HEK293 (cell line): ENCODE results near the gene BLACAT1.
A peak's percentile ranks its signal among the peaks of the same experiment; 100 is the strongest.

Experiments used
- CTCF ChIA-PET: fragments of 350-600 bp; formaldehyde crosslinking; extraction: SDS; loops from one replicate; lab custom pipeline; 2021; ENCODE audit warnings: antibody characterized with exemption; lab: Yijun Ruan, JAX
- POLR2A ChIA-PET: fragments of 300-600 bp; formaldehyde crosslinking; extraction: SDS; loops from one replicate; lab custom pipeline; 2020; ENCODE audit warnings: antibody characterized with exemption, inconsistent platforms; lab: Yijun Ruan, JAX
- H3K27ac ChIP-seq: fragments of 200-500 bp; sonication (Bioruptor generic); 2 replicates; pipeline ENCODE4 v1.5.1; 2014; ENCODE audit warnings: low read depth, low read length, control low read depth, inconsistent platforms; ENCODE audit errors: extremely low read depth
- H3K36me3 ChIP-seq, 2 experiments: fragments of 200-500 bp in 1 of 2; sonication (Bioruptor generic) in 1 of 2; 1 replicate in 1 of 2; 2 replicates in 1 of 2; pipeline ENCODE4 v1.5.1; 2014 to 2017; ENCODE audit warnings: inconsistent platforms in 2 of 2, low read length in 2 of 2; ENCODE audit not compliant: control insufficient read depth in 2 of 2, insufficient read depth in 1 of 2
- H3K4me1 ChIP-seq: fragments of 200-500 bp; sonication (Bioruptor generic); 2 replicates; pipeline ENCODE4 v1.5.1; 2014; ENCODE audit warnings: mild to moderate bottlenecking, low read length, inconsistent platforms; ENCODE audit not compliant: control insufficient read depth, insufficient read depth
- H3K4me3 ChIP-seq: 2 replicates; pipeline ENCODE4 v1.5.1; 2011; ENCODE audit warnings: low read depth, mild to moderate bottlenecking, control low read depth, low read length, moderate library complexity
- H3K9me3 ChIP-seq: fragments of 200-500 bp; sonication (Bioruptor generic); 2 replicates; pipeline ENCODE4 v1.5.1; 2014; ENCODE audit warnings: low read depth, low read length, inconsistent platforms; ENCODE audit not compliant: control insufficient read depth, insufficient read depth
- OVOL3 ChIP-seq: fragments of 450-650 bp; formaldehyde crosslinking; IDR thresholded peaks from 2 replicates; pipeline ENCODE4 v1.5.1; 2016; ENCODE audit warnings: missing biosample characterization, missing genetic modification characterization
- PRDM4 ChIP-seq: fragments of 450-650 bp; formaldehyde crosslinking; IDR thresholded peaks from 2 replicates; pipeline ENCODE4 v1.5.1; 2017; ENCODE audit warnings: missing biosample characterization, missing genetic modification characterization
- ZFHX2 ChIP-seq: fragments of 450-650 bp; formaldehyde crosslinking; conservative IDR thresholded peaks from 2 replicates; pipeline ENCODE4 v1.5.1; 2016; ENCODE audit warnings: missing biosample characterization, missing genetic modification characterization
- ZNF10 ChIP-seq: fragments of 450-650 bp; formaldehyde crosslinking; IDR thresholded peaks from 2 replicates; pipeline ENCODE4 v1.5.1; 2017; ENCODE audit warnings: missing biosample characterization, missing genetic modification characterization
- ZNF174 ChIP-seq: fragments of 450-650 bp; formaldehyde crosslinking; IDR thresholded peaks from 2 replicates; pipeline ENCODE4 v1.5.0; 2017; ENCODE audit warnings: missing biosample characterization, mild to moderate bottlenecking, missing genetic modification characterization
- ZNF2 ChIP-seq: fragments of 450-650 bp; formaldehyde crosslinking; IDR thresholded peaks from 2 replicates; pipeline ENCODE4 v1.5.1; 2016; ENCODE audit warnings: missing biosample characterization, missing genetic modification characterization
- ZNF221 ChIP-seq: fragments of 450-650 bp; formaldehyde crosslinking; IDR thresholded peaks from 2 replicates; pipeline ENCODE4 v1.5.1; 2017; ENCODE audit warnings: missing biosample characterization, missing genetic modification characterization, borderline replicate concordance
- ZNF23 ChIP-seq: fragments of 450-650 bp; formaldehyde crosslinking; IDR thresholded peaks from 2 replicates; pipeline ENCODE4 v1.5.1; 2016; ENCODE audit warnings: missing biosample characterization, missing genetic modification characterization, borderline replicate concordance
- ZNF274 ChIP-seq, 2 experiments: fragments of 200-500 bp in 1 of 2; fragments of 450-650 bp in 1 of 2; sonication (Bioruptor generic) in 1 of 2; formaldehyde crosslinking in 1 of 2; IDR thresholded peaks; 2 replicates each; pipeline versions ENCODE4 v1.5.1 to v1.6.1; 2014 to 2016; ENCODE audit warnings: borderline replicate concordance in 1 of 2, inconsistent platforms in 1 of 2, low read length in 1 of 2, missing biosample characterization in 1 of 2, missing genetic modification characterization in 1 of 2
- ZNF513 ChIP-seq: fragments of 450-650 bp; IDR thresholded peaks from 2 replicates; pipeline ENCODE4 v1.5.1; 2018; ENCODE audit warnings: missing biosample characterization, missing genetic modification characterization
- ZNF621 ChIP-seq: fragments of 450-650 bp; formaldehyde crosslinking; IDR thresholded peaks from 2 replicates; pipeline ENCODE4 v1.5.1; 2017; ENCODE audit warnings: missing biosample characterization, missing genetic modification characterization
- ZNF626 ChIP-seq: fragments of 450-650 bp; sonication (Bioruptor Pico); formaldehyde crosslinking; IDR thresholded peaks from 2 replicates; pipeline ENCODE4 v1.5.1; 2018; ENCODE audit warnings: missing biosample characterization, missing genetic modification characterization, inconsistent platforms
- ZNF747 ChIP-seq: fragments of 450-650 bp; formaldehyde crosslinking; IDR thresholded peaks from 2 replicates; pipeline ENCODE4 v1.5.1; 2016; ENCODE audit warnings: missing biosample characterization, missing genetic modification characterization
- ZNF791 ChIP-seq: fragments of 450-650 bp; formaldehyde crosslinking; IDR thresholded peaks from 2 replicates; pipeline ENCODE4 v1.5.1; 2016; ENCODE audit warnings: missing biosample characterization, missing genetic modification characterization
- ZSCAN18 ChIP-seq: fragments of 450-650 bp; formaldehyde crosslinking; IDR thresholded peaks from 2 replicates; pipeline ENCODE4 v1.5.1; 2016; ENCODE audit warnings: missing biosample characterization, missing genetic modification characterization
- TF ChIP-seq, protein P1 (sequence below): fragments of 450-650 bp; formaldehyde crosslinking; IDR thresholded peaks from 2 replicates; pipeline ENCODE4; 2016; ENCODE audit warnings: missing biosample characterization, missing genetic modification characterization

The BLACAT1 gene

DNA sequence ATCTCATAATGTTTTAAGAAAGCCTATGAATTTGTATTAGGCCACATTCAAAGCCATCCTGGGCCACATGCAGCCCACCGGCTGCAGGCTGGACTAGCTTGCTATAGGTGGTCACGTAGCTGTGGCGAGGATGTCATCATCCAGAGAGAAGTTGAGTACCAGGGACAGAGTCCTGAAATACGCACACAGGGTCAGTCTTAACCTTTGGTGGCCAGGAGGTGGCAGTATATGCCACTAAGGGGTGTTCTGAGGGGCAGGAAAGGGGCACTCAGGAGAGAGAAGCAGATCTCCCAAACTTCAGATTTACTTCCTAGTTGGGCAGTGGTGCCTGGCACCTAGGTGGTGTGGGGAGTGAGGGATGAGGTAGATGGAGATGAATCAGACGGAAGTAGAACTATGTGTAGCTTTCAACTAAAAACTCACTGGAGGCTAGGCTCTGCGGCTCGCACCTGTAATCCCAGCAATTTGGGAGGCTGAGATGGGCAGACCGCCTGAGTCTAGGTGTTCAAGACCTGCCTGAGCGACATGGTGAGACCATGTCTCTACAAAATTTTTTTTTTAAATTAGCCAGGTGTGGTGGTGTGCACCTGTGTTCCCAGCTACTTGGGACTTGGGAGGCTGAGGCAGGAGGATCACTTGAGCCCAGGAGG is 32.4 kb upstream of the BLACAT1 start (continued):
- no peak for TF ChIP-seq ZNF10

- POLR2A ChIA-PET: interaction anchor here (1.3 kb wide), 1 partner anchor 38 kb away, joined by 7 read pairs; no protein-coding TSS in a partner anchor
- Histone ChIP-seq H3K36me3 (no peaks in the 10 kb centered on the region), H3K9me3 (no peaks in the 10 kb centered on the region), H3K27ac (no peak overlapping the region), H3K4me3 (no peak overlapping the region), H3K4me1 (no peaks in the 10 kb centered on the region)
- no peak for TF ChIP-seq ZNF621 (tag by site-specific recombination)
- no peak for TF ChIP-seq ZNF274 (IDR thresholded peaks at IDR 0.05; ENCODE audit: low read length)
- no peak for TF ChIP-seq ZNF274 (tag by site-specific recombination; IDR thresholded peaks at IDR 0.05; ENCODE audit: borderline replicate concordance)
- no peak for TF ChIP-seq ZNF747 (tag by site-specific recombination)
- TF ChIP-seq ZNF626: no peak
- TF ChIP-seq ZNF23: no peak
- no peak for TF ChIP-seq ZNF513 (tag by site-specific recombination)
- no peak for TF ChIP-seq ZNF221 (tag by site-specific recombination)
- TF ChIP-seq, protein P1, sequence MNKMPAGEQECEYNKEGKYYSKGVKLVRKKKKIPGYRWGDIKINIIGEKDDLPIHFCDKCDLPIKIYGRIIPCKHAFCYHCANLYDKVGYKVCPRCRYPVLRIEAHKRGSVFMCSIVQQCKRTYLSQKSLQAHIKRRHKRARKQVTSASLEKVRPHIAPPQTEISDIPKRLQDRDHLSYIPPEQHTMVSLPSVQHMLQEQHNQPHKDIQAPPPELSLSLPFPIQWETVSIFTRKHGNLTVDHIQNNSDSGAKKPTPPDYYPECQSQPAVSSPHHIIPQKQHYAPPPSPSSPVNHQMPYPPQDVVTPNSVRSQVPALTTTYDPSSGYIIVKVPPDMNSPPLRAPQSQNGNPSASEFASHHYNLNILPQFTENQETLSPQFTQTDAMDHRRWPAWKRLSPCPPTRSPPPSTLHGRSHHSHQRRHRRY: no peak
- TF ChIP-seq ZNF791 (tag by site-specific recombination): no peak
- TF ChIP-seq ZSCAN18 (tag by site-specific recombination): no peak
- no peak for TF ChIP-seq OVOL3 (tag by site-specific recombination)
- no peak for TF ChIP-seq ZNF174 (tag by site-specific recombination)
- CTCF ChIA-PET: interaction anchor here (0.6 to 19.2 kb wide), 37 partner anchors 11 to 506 kb away, joined by 3 to 459 read pairs (median 11); partner anchors contain the start of genes BLACAT1 and LEMD1
These were observed 30.4 kb upstream of the BLACAT1 start for GRCh38 chr1:205486258-205486657.

DNA sequence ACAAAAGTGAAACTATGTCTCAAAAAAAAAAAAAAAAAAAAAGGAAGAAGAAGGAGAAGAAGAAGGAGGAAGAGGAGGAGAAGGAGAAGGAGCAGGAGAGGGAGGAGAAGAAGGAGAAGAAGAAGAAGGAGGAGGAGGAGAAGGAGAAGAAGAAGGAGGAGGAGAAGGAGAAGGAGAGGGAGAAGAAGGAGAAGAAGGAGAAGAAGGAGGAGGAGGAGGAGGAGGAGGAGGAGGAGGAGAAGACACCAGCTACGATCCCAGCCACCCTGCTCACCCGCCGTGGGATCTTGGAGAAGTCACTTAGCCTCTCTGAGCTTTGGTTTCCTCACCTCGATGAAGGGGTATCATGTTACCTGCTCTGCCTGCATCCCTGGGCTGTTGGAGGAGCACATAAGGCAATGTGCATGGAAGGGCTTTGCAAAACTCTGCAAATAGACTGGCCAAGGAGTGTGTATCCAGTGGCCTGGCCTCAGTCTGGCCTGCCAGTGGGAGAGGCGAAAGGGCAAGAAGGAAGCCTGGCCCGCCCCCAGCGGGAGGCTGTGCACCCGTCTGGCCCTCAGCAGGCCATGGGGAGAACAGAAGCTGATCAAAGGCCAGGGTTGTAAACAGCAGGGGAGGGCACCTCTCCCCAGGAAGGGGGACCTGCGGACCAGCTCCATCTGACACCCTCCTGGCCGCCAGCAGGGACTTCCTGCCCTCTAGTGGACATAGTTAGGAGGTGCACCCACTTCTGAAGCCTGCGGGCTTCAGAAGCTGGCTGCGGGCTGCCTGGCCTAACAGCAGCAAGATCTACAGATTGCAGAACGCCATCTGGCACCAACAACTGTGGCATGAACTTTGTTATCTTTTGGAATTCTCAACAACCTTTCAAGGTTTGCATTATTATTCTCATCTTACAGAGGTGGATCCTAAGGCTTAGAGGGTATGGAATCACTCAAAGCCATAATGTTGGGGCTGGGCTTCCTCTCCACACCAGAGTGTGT is 29.4 kb upstream of the BLACAT1 start:
- Histone ChIP-seq H3K9me3 (no peaks in the 10 kb centered on the region), H3K27ac (no peak overlapping the region), H3K36me3 (no peaks in the 10 kb centered on the region), H3K4me1 (no peaks in the 10 kb centered on the region), H3K4me3 (no peak overlapping the region)
- CTCF ChIA-PET: interaction anchor here (0.6 to 19.2 kb wide), 62 partner anchors 10 to 1221 kb away, joined by 3 to 459 read pairs (median 6); partner anchors contain the start of genes BLACAT1, LEMD1 and NUAK2
- POLR2A ChIA-PET: interaction anchor here (1.0 to 1.3 kb wide), 2 partner anchors 39 to 132 kb away, joined by 3 to 7 read pairs; no protein-coding TSS in a partner anchor
- TF ChIP-seq ZFHX2 (no peak), ZNF513 (tag by site-specific recombination) (peak; percentile 82), ZNF2 (0 out of 2 replicates have a peak, but pooled peaks have one; percentile 56), PRDM4 (no peak)
